ENCODE results near the gene TEAD1. TPM values are rescaled to one million over a fixed set of nuclear protein-coding genes. Genes with fewer than 3 reads are reported as not detected.
A peak's percentile ranks its signal among the peaks of the same experiment; 100 is the strongest.

TEAD1 gene
- total and polyA plus RNA-seq, 2 experiments from 2014 or later, result 45.9 to 105 TPM

DNA sequence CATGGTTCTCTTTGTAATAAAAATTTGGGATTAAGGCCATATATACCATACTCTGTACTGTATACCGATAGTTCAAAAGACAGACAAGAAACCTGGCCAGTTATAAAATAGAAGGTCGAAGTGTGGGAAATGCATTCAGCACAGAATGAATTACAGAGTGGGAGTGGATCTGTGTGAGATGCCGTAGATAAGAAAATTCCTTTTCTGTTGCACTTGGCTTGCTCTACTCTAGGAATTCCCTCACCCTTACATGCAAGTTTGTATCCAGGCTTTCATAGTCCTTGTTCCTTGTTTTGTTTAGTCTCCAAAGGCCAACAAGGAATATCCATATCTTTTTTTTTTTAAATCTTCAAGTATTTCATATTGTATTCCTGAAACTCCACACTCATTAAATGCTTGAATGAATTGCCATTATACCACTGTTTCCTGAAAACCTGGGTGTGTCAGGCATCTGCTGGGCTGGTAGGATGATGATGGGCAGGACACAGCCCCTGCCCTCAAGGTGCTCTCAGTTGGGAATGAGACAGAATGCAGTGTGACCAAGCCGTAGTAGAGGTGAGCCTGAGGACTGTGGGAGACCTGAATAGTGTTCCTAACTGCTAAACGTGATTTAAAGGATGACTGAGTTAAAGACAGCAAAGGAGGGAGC, 53.5 kb downstream of the TEAD1 start:
- no peak overlapping the region for H3K4me3 ChIP-seq
- no peaks in the 10 kb centered on the region for H3K36me3 ChIP-seq
- no peaks in the 10 kb centered on the region for H3K27me3 ChIP-seq
- TF ChIP-seq, protein P1, sequence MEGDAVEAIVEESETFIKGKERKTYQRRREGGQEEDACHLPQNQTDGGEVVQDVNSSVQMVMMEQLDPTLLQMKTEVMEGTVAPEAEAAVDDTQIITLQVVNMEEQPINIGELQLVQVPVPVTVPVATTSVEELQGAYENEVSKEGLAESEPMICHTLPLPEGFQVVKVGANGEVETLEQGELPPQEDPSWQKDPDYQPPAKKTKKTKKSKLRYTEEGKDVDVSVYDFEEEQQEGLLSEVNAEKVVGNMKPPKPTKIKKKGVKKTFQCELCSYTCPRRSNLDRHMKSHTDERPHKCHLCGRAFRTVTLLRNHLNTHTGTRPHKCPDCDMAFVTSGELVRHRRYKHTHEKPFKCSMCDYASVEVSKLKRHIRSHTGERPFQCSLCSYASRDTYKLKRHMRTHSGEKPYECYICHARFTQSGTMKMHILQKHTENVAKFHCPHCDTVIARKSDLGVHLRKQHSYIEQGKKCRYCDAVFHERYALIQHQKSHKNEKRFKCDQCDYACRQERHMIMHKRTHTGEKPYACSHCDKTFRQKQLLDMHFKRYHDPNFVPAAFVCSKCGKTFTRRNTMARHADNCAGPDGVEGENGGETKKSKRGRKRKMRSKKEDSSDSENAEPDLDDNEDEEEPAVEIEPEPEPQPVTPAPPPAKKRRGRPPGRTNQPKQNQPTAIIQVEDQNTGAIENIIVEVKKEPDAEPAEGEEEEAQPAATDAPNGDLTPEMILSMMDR (IDR thresholded peaks at IDR 0.05; ENCODE audit: low read depth, low read length), result no peak
- H3K9me3 ChIP-seq (ENCODE audit: low read depth), result no peaks in the 10 kb centered on the region
- no peak overlapping the region for H3K27ac ChIP-seq
- peaks cover 19% of the 10 kb centered on the region for H3K4me1 ChIP-seq (ENCODE audit: low read depth)
- DNase-seq (ENCODE audit: low read depth in 1 of 2, low spot score in 1 of 2), result peak in 1 of 2 donors; percentile 63

DNA sequence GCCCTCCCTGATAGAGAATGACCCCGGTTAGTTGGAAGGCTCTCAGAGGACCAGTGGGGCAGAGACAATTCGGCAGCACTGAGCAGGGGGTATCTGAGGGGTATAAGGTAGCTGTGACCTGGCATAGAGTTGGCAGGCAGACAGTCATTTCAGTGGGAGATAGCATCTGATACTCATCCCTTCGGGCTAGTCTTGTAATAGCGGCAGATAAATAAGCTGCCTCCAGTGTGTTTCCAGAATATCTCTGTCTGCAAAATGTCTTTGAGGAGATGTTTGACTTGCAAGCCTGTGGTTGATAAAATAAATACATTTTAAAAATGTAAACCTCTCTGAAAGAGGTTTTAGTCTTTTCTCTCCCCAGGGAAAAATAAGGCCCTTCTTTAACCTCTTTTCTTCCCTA, 54.2 kb downstream of the TEAD1 start:
- Histone ChIP-seq H3K27ac (no peak overlapping the region), H3K36me3 (no peaks in the 10 kb centered on the region), H3K4me3 (no peak overlapping the region), H3K9me3 (ENCODE audit: low read depth) (no peaks in the 10 kb centered on the region), H3K4me1 (ENCODE audit: low read depth) (peaks cover 25% of the 10 kb centered on the region), H3K27me3 (no peaks in the 10 kb centered on the region)
- TF ChIP-seq, protein P1 (IDR thresholded peaks at IDR 0.05; ENCODE audit: low read depth, low read length), result no peak
- no peak for DNase-seq (ENCODE audit: low read depth in 1 of 2, low spot score in 1 of 2)

DNA sequence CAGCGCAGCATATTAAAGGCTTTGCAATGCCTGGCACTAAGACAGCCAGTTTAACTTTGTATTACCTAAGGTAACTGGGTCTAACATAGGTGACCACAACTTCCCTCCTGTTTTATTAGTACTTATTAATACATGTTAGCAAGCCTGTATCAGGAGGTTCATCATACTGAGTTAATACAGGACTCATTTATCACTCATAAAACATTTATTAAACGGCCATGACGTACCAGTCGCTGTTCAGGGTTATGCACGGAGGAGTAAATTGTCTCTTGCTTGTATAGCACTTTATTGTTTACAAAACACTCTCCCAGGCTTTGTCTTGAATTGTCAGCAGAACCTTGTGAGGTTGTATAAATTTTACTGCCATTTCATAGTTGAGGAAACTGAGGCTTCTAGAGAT, 55.7 kb downstream of the TEAD1 start:
- no peak for DNase-seq (ENCODE audit: low read depth in 1 of 2, low spot score in 1 of 2)
- Histone ChIP-seq H3K9me3 (ENCODE audit: low read depth) (no peaks in the 10 kb centered on the region), H3K27ac (no peak overlapping the region), H3K4me3 (no peak overlapping the region), H3K36me3 (no peaks in the 10 kb centered on the region), H3K27me3 (no peaks in the 10 kb centered on the region), H3K4me1 (ENCODE audit: low read depth) (peaks cover 16% of the 10 kb centered on the region)
- TF ChIP-seq, protein P1 (IDR thresholded peaks at IDR 0.05; ENCODE audit: low read depth, low read length), result no peak

DNA sequence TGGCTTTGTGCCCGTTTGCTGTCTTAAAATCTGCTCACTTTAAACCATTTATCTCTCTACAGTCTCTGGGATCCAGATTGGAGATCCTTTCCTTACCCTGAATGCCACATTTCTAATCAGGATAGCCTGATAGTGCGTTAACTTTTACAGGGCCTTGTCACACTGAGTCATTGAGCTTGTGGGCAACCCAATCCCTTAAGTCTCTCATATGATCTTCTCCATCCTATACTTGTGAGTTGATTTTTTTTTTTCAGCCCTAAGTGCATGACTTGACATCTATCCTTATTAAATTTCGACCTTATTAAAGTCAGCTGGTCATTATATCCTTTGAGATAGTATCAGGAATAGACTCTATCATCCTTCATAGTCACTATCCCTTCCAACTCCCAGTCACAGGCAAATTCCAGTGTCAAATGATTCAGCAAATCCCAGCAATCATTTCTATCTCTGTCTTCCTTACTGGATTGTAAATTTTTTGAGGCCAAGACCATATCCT, 57.7 kb downstream of the TEAD1 start:
- Histone ChIP-seq H3K27ac (no peak overlapping the region), H3K36me3 (no peaks in the 10 kb centered on the region), H3K4me3 (no peak overlapping the region), H3K4me1 (ENCODE audit: low read depth) (peaks cover 20% of the 10 kb centered on the region), H3K27me3 (no peaks in the 10 kb centered on the region), H3K9me3 (ENCODE audit: low read depth) (no peaks in the 10 kb centered on the region)
- TF ChIP-seq, protein P1 (IDR thresholded peaks at IDR 0.05; ENCODE audit: low read depth, low read length), result no peak
- DNase-seq (ENCODE audit: low read depth in 1 of 2, low spot score in 1 of 2), result peak in 1 of 2 donors; percentile 14

DNA sequence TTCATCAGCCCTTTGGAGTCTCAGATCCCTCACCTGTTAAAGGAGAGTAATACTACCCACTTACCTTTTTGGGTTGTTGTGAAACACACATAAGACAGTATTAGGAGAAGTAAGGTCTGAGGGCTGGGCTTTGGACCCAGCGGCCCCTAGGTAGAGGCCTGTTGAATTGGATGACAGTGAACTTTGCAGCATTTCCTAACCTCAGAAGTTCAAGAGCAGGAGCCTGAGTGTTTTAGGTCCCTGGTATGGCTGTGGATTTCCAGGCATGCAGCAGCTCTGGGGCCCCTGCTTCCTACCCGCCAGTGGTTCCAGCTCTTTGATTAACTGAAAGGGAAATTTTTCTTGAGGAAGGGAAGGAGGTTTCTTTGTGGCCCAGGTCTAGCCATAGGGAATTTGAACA, 58.9 kb downstream of the TEAD1 start:
- DNase-seq (ENCODE audit: low read depth in 1 of 2, low spot score in 1 of 2), result peak in 1 of 2 donors; percentile 57
- no peak overlapping the region for H3K4me3 ChIP-seq
- peak overlapping the region; percentile 57 for H3K27ac ChIP-seq
- no peaks in the 10 kb centered on the region for H3K27me3 ChIP-seq
- peaks cover 28% of the 10 kb centered on the region for H3K4me1 ChIP-seq (ENCODE audit: low read depth)
- no peaks in the 10 kb centered on the region for H3K36me3 ChIP-seq
- no peaks in the 10 kb centered on the region for H3K9me3 ChIP-seq (ENCODE audit: low read depth)
- TF ChIP-seq, protein P1 (IDR thresholded peaks at IDR 0.05; ENCODE audit: low read depth, low read length), result no peak

Data from cardiac muscle cell (in vitro differentiated cells and primary cell).